GOT3 (cell line): Measurements from ENCODE around the gene HOXB6.

Experiments
- DNase-seq: peaks from one replicate; lab custom pipeline; 2025; ENCODE audit warnings: mixed read lengths; lab: John Stamatoyannopoulos, UW

Gene HOXB6

GRCh38 chr17:48609759-48610281 lies 5.0 kb upstream of the HOXB6 start:
- no peak for DNase-seq

- no peak for DNase-seq
These were observed 4.2 kb upstream of the HOXB6 start for GRCh38 chr17:48609033-48609432.

GRCh38 chr17:48608494-48608834 lies 3.7 kb upstream of the HOXB6 start:
- DNase-seq, result no peak

- no peak for DNase-seq
These were observed 2.3 kb upstream of the HOXB6 start for GRCh38 chr17:48606892-48607614.

- no peak for DNase-seq
These were observed 1.5 kb upstream of the HOXB6 start for GRCh38 chr17:48605991-48606891.

GRCh38 chr17:48605409-48605919 lies 678 bp upstream of the HOXB6 start:
- no peak for DNase-seq

- peak; percentile 17 for DNase-seq
These were observed 622 bp downstream of the HOXB6 start for GRCh38 chr17:48603959-48604769.

GRCh38 chr17:48601539-48602425 lies 3.0 kb downstream of the HOXB6 start:
- DNase-seq, result no peak

GRCh38 chr17:48601207-48601538 lies 3.6 kb downstream of the HOXB6 start:
- DNase-seq, result no peak

GRCh38 chr17:48600244-48601098 lies 4.3 kb downstream of the HOXB6 start:
- no peak for DNase-seq

- DNase-seq, result no peak
These were observed 5.4 kb downstream of the HOXB6 start for GRCh38 chr17:48599354-48599753.

- no peak for DNase-seq
These were observed 6.0 kb downstream of the HOXB6 start for GRCh38 chr17:48598736-48599135.

GRCh38 chr17:48597778-48598631 lies 6.8 kb downstream of the HOXB6 start:
- peak; percentile 22 for DNase-seq

GRCh38 chr17:48597528-48597777 lies 7.3 kb downstream of the HOXB6 start:
- DNase-seq, result no peak

GRCh38 chr17:48596735-48597527 lies 7.9 kb downstream of the HOXB6 start:
- DNase-seq, result no peak

GRCh38 chr17:48596000-48596734 lies 8.6 kb downstream of the HOXB6 start:
- no peak for DNase-seq

- no peak for DNase-seq
These were observed 9.3 kb downstream of the HOXB6 start for GRCh38 chr17:48595278-48595999.
